ENCODE data around the gene MAPKAP1. TPM values are rescaled to one million over a fixed set of nuclear protein-coding genes. Genes with fewer than 3 reads are reported as not detected.

MAPKAP1 gene
- total RNA-seq, 2 donors from 2014 or later = 73.4 to 81.5 TPM

DNA sequence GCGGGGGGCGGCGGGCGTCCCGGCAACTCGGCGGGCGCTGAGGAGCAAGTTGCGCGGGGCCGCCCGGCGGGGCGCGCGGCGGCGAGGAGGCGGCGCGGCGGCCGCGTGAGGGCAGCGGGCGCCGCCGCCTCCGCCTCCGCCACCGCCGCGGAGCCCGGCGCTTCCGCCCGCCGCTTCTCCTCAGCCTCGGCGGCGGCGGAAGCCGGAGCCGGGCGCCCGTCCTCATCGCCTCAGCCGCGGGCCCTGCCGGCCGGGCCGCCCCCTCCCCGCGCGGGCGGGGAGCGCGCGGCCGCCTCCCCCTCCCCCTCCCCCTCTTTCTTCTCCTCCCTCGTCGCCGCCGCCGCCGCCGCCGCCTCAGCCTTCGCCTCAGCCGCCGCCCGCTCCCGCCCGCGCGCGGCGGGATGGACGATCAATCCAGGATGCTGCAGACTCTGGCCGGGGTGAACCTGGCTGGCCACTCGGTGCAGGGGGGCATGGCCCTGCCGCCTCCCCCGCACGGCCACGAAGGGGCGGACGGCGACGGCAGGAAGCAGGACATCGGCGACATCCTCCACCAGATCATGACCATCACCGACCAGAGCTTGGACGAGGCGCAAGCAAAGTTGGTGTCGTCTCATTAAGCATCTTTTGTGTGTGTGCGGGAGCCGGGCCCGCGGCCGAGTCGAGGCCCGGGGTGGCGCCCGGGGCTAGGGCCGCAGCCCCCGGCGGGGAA lies 40.2 kb upstream of the MAPKAP1 start, which contains the start of gene PBX3:
Gene PBX3, plus strand, starts transcription at position 321 of the 712 bp plus-strand sequence.
- Histone ChIP-seq H3K27me3 (replicated peaks; ENCODE audit: insufficient read depth) (no peaks in the 10 kb centered on the region), H3K4me1 (ENCODE audit: control insufficient read depth in 1 of 2, low read depth in 2 of 2) (peaks cover 10 to 13% of the 10 kb centered on the region in 2 donors), H3K27ac (peak within 1 kb of the TSS; percentile 75 to 81), H3K36me3 (no peaks in the 10 kb centered on the region), H3K9me3 (no peaks in the 10 kb centered on the region), H3K4me3 (peak within 1 kb of the TSS; percentile 97)
- TF ChIP-seq, protein P1, sequence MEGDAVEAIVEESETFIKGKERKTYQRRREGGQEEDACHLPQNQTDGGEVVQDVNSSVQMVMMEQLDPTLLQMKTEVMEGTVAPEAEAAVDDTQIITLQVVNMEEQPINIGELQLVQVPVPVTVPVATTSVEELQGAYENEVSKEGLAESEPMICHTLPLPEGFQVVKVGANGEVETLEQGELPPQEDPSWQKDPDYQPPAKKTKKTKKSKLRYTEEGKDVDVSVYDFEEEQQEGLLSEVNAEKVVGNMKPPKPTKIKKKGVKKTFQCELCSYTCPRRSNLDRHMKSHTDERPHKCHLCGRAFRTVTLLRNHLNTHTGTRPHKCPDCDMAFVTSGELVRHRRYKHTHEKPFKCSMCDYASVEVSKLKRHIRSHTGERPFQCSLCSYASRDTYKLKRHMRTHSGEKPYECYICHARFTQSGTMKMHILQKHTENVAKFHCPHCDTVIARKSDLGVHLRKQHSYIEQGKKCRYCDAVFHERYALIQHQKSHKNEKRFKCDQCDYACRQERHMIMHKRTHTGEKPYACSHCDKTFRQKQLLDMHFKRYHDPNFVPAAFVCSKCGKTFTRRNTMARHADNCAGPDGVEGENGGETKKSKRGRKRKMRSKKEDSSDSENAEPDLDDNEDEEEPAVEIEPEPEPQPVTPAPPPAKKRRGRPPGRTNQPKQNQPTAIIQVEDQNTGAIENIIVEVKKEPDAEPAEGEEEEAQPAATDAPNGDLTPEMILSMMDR (IDR thresholded peaks at IDR 0.05) = no peak
- ATAC-seq (ENCODE audit: insufficient number of reproducible peaks, low FRiP score, low read depth) (no peak), DNase-seq (ENCODE audit: low spot score) (no peak)

- no peak for ATAC-seq (ENCODE audit: insufficient number of reproducible peaks, low FRiP score, low read depth)
Measured at GRCh38 chr9:125746774-125747052, 39.7 kb upstream of the MAPKAP1 start.

GRCh38 chr9:125746017-125746773 lies 39.2 kb upstream of the MAPKAP1 start:
- peak; percentile 95 for ATAC-seq (ENCODE audit: insufficient number of reproducible peaks, low FRiP score, low read depth)

More at GRCh38 chr9:125746774-125747052, 39.7 kb upstream of the MAPKAP1 start:
- no peaks in the 10 kb centered on the region for H3K36me3 ChIP-seq
- H3K4me3 ChIP-seq = peak overlapping the region; percentile 92
- peaks cover 10 to 13% of the 10 kb centered on the region in 2 donors for H3K4me1 ChIP-seq (ENCODE audit: control insufficient read depth in 1 of 2, low read depth in 2 of 2)
- H3K27me3 ChIP-seq (replicated peaks; ENCODE audit: insufficient read depth) = no peaks in the 10 kb centered on the region
- TF ChIP-seq, protein P1 (IDR thresholded peaks at IDR 0.05) = no peak
- DNase-seq (ENCODE audit: low spot score) = no peak
- peak overlapping the region in 1 of 2 donors; percentile 74 for H3K27ac ChIP-seq
- no peaks in the 10 kb centered on the region for H3K9me3 ChIP-seq

DNA sequence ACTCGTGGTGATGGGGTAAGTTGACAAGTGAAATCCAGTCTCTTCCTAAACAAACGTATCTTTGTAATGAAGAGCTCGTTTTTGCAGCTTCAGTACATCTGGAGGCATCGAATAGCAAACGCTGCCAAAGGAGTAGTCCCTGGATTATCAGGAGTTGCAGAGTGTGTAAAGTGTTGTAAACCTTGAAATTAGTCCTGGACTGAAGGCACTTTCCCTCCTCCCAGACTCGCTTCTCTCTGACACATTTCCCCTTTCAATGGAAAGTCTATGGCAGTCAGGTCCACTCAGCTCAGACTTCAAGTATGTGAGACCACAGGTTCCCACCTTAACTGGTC lies 38.6 kb upstream of the MAPKAP1 start:
- ATAC-seq (ENCODE audit: insufficient number of reproducible peaks, low FRiP score, low read depth) (no peak), DNase-seq (ENCODE audit: low spot score) (no peak)
- H3K27me3 ChIP-seq (replicated peaks; ENCODE audit: insufficient read depth) = no peaks in the 10 kb centered on the region
- TF ChIP-seq, protein P1 (IDR thresholded peaks at IDR 0.05) = no peak
- peak overlapping the region in 1 of 2 donors; percentile 74 for H3K27ac ChIP-seq
- H3K4me1 ChIP-seq (ENCODE audit: control insufficient read depth in 1 of 2, low read depth in 2 of 2) = peaks cover 10 to 12% of the 10 kb centered on the region in 2 donors
- H3K36me3 ChIP-seq = no peaks in the 10 kb centered on the region
- no peaks in the 10 kb centered on the region for H3K9me3 ChIP-seq
- H3K4me3 ChIP-seq = peak overlapping the region; percentile 92

More at GRCh38 chr9:125746017-125746773, 39.2 kb upstream of the MAPKAP1 start:
- Histone ChIP-seq H3K4me3 (peak overlapping the region; percentile 92), H3K27ac (peak overlapping the region; percentile 59 to 74), H3K9me3 (no peaks in the 10 kb centered on the region), H3K36me3 (no peaks in the 10 kb centered on the region), H3K27me3 (replicated peaks; ENCODE audit: insufficient read depth) (no peaks in the 10 kb centered on the region), H3K4me1 (ENCODE audit: control insufficient read depth in 1 of 2, low read depth in 2 of 2) (peaks cover 10 to 13% of the 10 kb centered on the region in 2 donors)
- DNase-seq (ENCODE audit: low spot score) = peak; percentile 82
- TF ChIP-seq, protein P1 (IDR thresholded peaks at IDR 0.05) = no peak

GRCh38 chr9:125745018-125745417 lies 38.0 kb upstream of the MAPKAP1 start:
- Histone ChIP-seq H3K27ac (no peak overlapping the region), H3K4me3 (no peak overlapping the region), H3K4me1 (ENCODE audit: control insufficient read depth in 1 of 2, low read depth in 2 of 2) (peaks cover 6 to 10% of the 10 kb centered on the region in 2 donors), H3K27me3 (replicated peaks; ENCODE audit: insufficient read depth) (no peaks in the 10 kb centered on the region), H3K9me3 (no peaks in the 10 kb centered on the region), H3K36me3 (no peaks in the 10 kb centered on the region)
- TF ChIP-seq, protein P1 (IDR thresholded peaks at IDR 0.05) = no peak
- no peak for ATAC-seq (ENCODE audit: insufficient number of reproducible peaks, low FRiP score, low read depth)
- no peak for DNase-seq (ENCODE audit: low spot score)

Measured in thoracic aorta (tissue), 2 donors.